K562 (cell line): Measurements from ENCODE around the gene COX4I2.

Experiments used
- CBX3 ChIP-seq, 2 experiments: IDR thresholded peaks; 1 replicate in 1 of 2; 2 replicates in 1 of 2; pipeline ENCODE4 v1.6.1; 2012; ENCODE audit warnings: inconsistent platforms in 2 of 2, low read length in 2 of 2, borderline replicate concordance in 1 of 2, control low read depth in 1 of 2
- CTCF ChIP-seq, 3 experiments: IDR thresholded peaks in 2 of 3; conservative IDR thresholded peaks in 1 of 3; 2 replicates each; pipeline ENCODE4 v1.5.1; 2011 to 2012; ENCODE audit warnings: low read length in 3 of 3, mild to moderate bottlenecking in 3 of 3, control low read depth in 2 of 3, improper control_type of control experiment in 1 of 3, inconsistent platforms in 1 of 3, low read depth in 1 of 3, mixed read lengths in 1 of 3, moderate library complexity in 1 of 3; ENCODE audit not compliant: insufficient read depth in 2 of 3
- TRIM24 ChIP-seq, 2 experiments: fragments of 450-650 bp; IDR thresholded peaks; 2 replicates each; pipeline ENCODE4 v1.6.1; 2016
- ZBTB40 ChIP-seq, 2 experiments: fragments of 450-650 bp in 1 of 2; sonication (generic) in 1 of 2; formaldehyde crosslinking in 1 of 2; IDR thresholded peaks; 2 replicates each; pipeline versions ENCODE4 v1.7.1 to v1.9.0; 2016 to 2022; ENCODE audit warnings: inconsistent platforms in 1 of 2, mild to moderate bottlenecking in 1 of 2, missing genetic modification reagents in 1 of 2
- ZBTB7A ChIP-seq: IDR thresholded peaks from 2 replicates; pipeline ENCODE4 v1.6.1; 2011; ENCODE audit warnings: low read depth, mild to moderate bottlenecking, low read length, moderate library complexity, borderline replicate concordance; ENCODE audit not compliant: control insufficient read depth
- ZFX ChIP-seq: sonication (generic); formaldehyde crosslinking; IDR thresholded peaks from 2 replicates; pipeline ENCODE4 v1.8.0; 2022; ENCODE audit warnings: mild to moderate bottlenecking, missing genetic modification reagents, moderate library complexity
- ZNF324 ChIP-seq: fragments of 250-450 bp; sonication (Bioruptor Pico); IDR thresholded peaks from 2 replicates; pipeline ENCODE4 v1.4.0; 2020; ENCODE audit warnings: mild to moderate bottlenecking

GRCh38 chr20:31674895-31675827 is 37.4 kb downstream of the COX4I2 start:
- TF ChIP-seq ZFX: peak; percentile 48; the same call in 1 of the 2 replicates
- no peak for TF ChIP-seq ZBTB7A
- TF ChIP-seq CBX3 (IDR thresholded peaks at IDR 0.05; ENCODE audit: borderline replicate concordance in 1 of 2, low read length in 2 of 2): no peak
- no peak for TF ChIP-seq CTCF (IDR thresholded peaks at IDR 0.05 in 2 of 3, conservative IDR thresholded peaks at IDR 0.05 in 1 of 3; ENCODE audit: insufficient read depth in 2 of 3, low read depth in 1 of 3, low read length in 3 of 3)
- TF ChIP-seq TRIM24 (IDR thresholded peaks at IDR 0.05): peak; percentile 33 to 59; a peak in 3 of 4 replicates
- peak; percentile 72 for TF ChIP-seq ZBTB40 (IDR thresholded peaks at IDR 0.05)
- no peak for TF ChIP-seq ZBTB40 (CRISPR knock-in tag; IDR thresholded peaks at IDR 0.05)
- TF ChIP-seq ZNF324 (CRISPR knock-in tag): no peak; the same call in none of the 2 replicates
